Stimulated activated CD4-positive, alpha-beta T cell treated with anti-CD3 and anti-CD28 coated beads, Interleukin-4, amount 100 ng/mL, for 1 hour (primary cell): ENCODE results near the gene ZNF451.

Experiments
- DNase-seq: peaks from one replicate; pipeline ENCODE4 v3.0.0-alpha.2; 2020

ZNF451 gene

DNA sequence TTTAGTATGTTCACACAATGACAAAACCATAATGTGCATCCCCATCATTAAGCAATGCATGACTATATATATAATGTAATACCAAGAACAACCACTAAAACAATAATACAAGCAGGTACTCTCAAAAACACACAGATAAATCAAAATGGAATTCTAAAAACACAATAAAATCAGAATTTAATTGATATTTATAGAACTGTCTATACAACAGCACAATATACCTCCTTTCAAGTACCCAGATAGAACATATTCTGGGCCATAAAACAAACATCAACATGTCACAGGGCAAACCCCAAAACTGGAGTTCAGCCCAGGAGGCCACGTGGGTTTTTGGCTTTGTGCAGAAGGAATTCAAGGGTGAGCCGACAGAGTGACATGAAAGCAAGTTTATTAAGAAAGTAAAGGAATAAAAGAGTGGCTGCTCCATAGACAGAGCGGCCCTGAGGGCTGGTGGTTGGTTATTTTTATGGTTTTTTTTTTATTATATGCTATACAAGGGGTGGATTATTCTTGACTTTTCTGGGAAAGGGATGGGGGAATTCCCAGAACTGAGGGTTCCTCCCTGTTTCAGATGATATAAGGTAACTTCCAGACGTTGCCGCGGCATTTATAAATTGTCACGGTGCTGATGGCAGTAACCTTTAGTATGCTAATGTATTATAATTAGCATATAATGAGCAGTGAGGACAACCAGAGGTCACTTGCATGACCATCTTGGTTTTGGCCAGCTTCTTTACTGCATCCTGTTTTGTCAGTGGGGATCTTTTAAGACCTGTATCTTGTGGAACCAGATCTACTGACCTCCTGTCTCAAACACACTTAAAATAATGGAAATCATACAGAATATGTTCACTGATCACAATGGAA, 126.5 kb downstream of the ZNF451 start:
- DNase-seq: no peak

- no peak for DNase-seq
Measured at GRCh38 chr6:57217270-57217669, 127.3 kb downstream of the ZNF451 start.
